ENCODE measurements around the gene ARID3B. TPM values are rescaled to one million over a fixed set of nuclear protein-coding genes. Genes with fewer than 3 reads are reported as not detected.

The ARID3B gene
- polyA plus RNA-seq, 1 of the 3 experiments (the other 2 are of a cell fraction), result 3.0 TPM

GRCh38 chr15:74548241-74548640 is 7.2 kb downstream of the ARID3B start:
- H2AFZ ChIP-seq (ENCODE audit: low read depth), result no peak overlapping the region
- no peaks in the 10 kb centered on the region for H3K9me3 ChIP-seq
- TF ChIP-seq POLR2AphosphoS5 (IDR thresholded peaks at IDR 0.05; ENCODE audit: low read depth, low read length) (no peak), RXRA (IDR thresholded peaks at IDR 0.05; ENCODE audit: borderline replicate concordance, low read depth) (no peak), TCF12 (IDR thresholded peaks at IDR 0.05) (no peak), TAF1 (IDR thresholded peaks at IDR 0.05; ENCODE audit: borderline replicate concordance, low read depth, low read length) (no peak), REST (IDR thresholded peaks at IDR 0.05; ENCODE audit: low read depth, low read length) (no peak), FOSL2 (IDR thresholded peaks at IDR 0.05; ENCODE audit: borderline replicate concordance, low read depth) (no peak), USF2 (IDR thresholded peaks at IDR 0.05; ENCODE audit: borderline replicate concordance, low read depth, low read length) (no peak), EP300 (IDR thresholded peaks at IDR 0.05; ENCODE audit: borderline replicate concordance in 1 of 2, low read depth in 1 of 2, low read length in 1 of 2) (no peak), MEF2A (IDR thresholded peaks at IDR 0.05; ENCODE audit: borderline replicate concordance, low read depth) (no peak), EZH2phosphoT487 (IDR thresholded peaks at IDR 0.05; ENCODE audit: borderline replicate concordance, low read depth) (no peak), NFIC (IDR thresholded peaks at IDR 0.05; ENCODE audit: borderline replicate concordance) (no peak), SMC3 (IDR thresholded peaks at IDR 0.05; ENCODE audit: low read depth, low read length) (no peak), ZBTB33 (IDR thresholded peaks at IDR 0.05; ENCODE audit: borderline replicate concordance, low read depth) (no peak), NRF1 (IDR thresholded peaks at IDR 0.05; ENCODE audit: low read depth, low read length) (no peak), FOXJ3 (CRISPR knock-in tag; IDR thresholded peaks at IDR 0.05) (no peak), CTCF (IDR thresholded peaks at IDR 0.05) (no peak)
- TF ChIP-seq, protein P1, sequence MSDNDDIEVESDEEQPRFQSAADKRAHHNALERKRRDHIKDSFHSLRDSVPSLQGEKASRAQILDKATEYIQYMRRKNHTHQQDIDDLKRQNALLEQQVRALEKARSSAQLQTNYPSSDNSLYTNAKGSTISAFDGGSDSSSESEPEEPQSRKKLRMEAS (IDR thresholded peaks at IDR 0.05; ENCODE audit: low read depth), result no peak
- TF ChIP-seq, protein P2, sequence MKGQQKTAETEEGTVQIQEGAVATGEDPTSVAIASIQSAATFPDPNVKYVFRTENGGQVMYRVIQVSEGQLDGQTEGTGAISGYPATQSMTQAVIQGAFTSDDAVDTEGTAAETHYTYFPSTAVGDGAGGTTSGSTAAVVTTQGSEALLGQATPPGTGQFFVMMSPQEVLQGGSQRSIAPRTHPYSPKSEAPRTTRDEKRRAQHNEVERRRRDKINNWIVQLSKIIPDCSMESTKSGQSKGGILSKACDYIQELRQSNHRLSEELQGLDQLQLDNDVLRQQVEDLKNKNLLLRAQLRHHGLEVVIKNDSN (IDR thresholded peaks at IDR 0.05; ENCODE audit: borderline replicate concordance, low read depth), result no peak
- peaks cover 19% of the 10 kb centered on the region for H3F3A ChIP-seq (replicated peaks; ENCODE audit: insufficient read depth)
- no peak for DNase-seq
- no peaks in the 10 kb centered on the region for H3K9me2 ChIP-seq
- POLR2A ChIA-PET, result no interaction called here
- H3K36me3 ChIP-seq (replicated peaks in 1 of 2; ENCODE audit: control insufficient read depth in 1 of 2, insufficient read depth in 2 of 2, low read length in 1 of 2), result peaks cover 3 to 12% of the 10 kb centered on the region in 2 experiments
- H3K27ac ChIP-seq (ENCODE audit: low read depth in 2 of 2, low read length in 1 of 2), result no peak overlapping the region
- H3K27me3 ChIP-seq (ENCODE audit: insufficient read depth), result no peaks in the 10 kb centered on the region
- H3K4me2 ChIP-seq, result no peak overlapping the region
- H4K20me1 ChIP-seq (ENCODE audit: insufficient read depth), result peaks cover 64% of the 10 kb centered on the region
- H3K9ac ChIP-seq, result no peak overlapping the region
- CTCF ChIA-PET, result interaction anchor here (1.6 kb wide), 1 partner anchor 84 kb away, joined by 3 read pairs; no protein-coding TSS in a partner anchor
- WGBS (ENCODE audit: low lambda C conversion rate), result 84% methylated on average over 5 of the region's 5 CpGs
- peaks cover 13 to 20% of the 10 kb centered on the region in 2 experiments for H3K4me1 ChIP-seq (ENCODE audit: control insufficient read depth in 1 of 2, insufficient read depth in 2 of 2, low read depth in 1 of 2, low read length in 1 of 2)
- H3K4me3 ChIP-seq (ENCODE audit: low read depth in 2 of 2, low read length in 1 of 2), result no peak overlapping the region
- H3K79me2 ChIP-seq (ENCODE audit: insufficient read depth), result peaks cover 11% of the 10 kb centered on the region; the same call in 1 of the 2 replicates

Data from SK-N-SH (cell line).